PC-9 (cell line): ENCODE measurements around the gene ENSA. TPM values are rescaled to one million over a fixed set of nuclear protein-coding genes. Genes with fewer than 3 reads are reported as not detected.

ENCODE experiments used
- BruUV-seq: library from RNA; stranded (reverse); fragments of 400-500 nt; replicated peaks from 2 replicates; lab custom pipeline; 2021; lab: Mats Ljungman, UMichigan
- CTCF ChIA-PET: fragments of 300-600 bp; sonication (Branson Sonifier 250); formaldehyde crosslinking; loops from one replicate; lab custom pipeline; 2022; ENCODE audit warnings: antibody characterized with exemption; lab: Charles Lee
- POLR2A ChIA-PET: fragments of 300-600 bp; sonication (Branson Sonifier 250); formaldehyde crosslinking; loops from one replicate; lab custom pipeline; 2022; ENCODE audit warnings: antibody characterized with exemption; ENCODE audit not compliant: unreplicated experiment; lab: Charles Lee
- DNase-seq, 2 experiments: peaks; one replicate each; pipeline versions ENCODE4 v3.0.0 to v3.0.0-alpha.2; 2015 to 2022; ENCODE audit warnings: mixed read lengths in 1 of 2
- H2AFZ ChIP-seq: fragments of 200-600 bp; sonication (generic); 2 replicates; pipeline ENCODE4 v1.8.1; 2017; ENCODE audit warnings: antibody characterized with exemption
- H3F3A ChIP-seq: fragments of 200-600 bp; sonication (generic); 2 replicates; pipeline ENCODE4 v1.8.1; 2017; ENCODE audit warnings: antibody characterized with exemption, mild to moderate bottlenecking, low read depth; ENCODE audit not compliant: insufficient read depth
- H3K27ac ChIP-seq: fragments of 200-600 bp; sonication (generic); 2 replicates; pipeline ENCODE4 v1.6.1; 2016; ENCODE audit warnings: mixed run types
- H3K27me3 ChIP-seq: fragments of 200-600 bp; sonication (generic); 2 replicates; pipeline ENCODE4 v1.6.1; 2016; ENCODE audit warnings: low read depth, mixed run types; ENCODE audit not compliant: insufficient read depth
- H3K36me3 ChIP-seq: fragments of 200-600 bp; sonication (generic); 2 replicates; pipeline ENCODE4 v1.6.1; 2016; ENCODE audit warnings: low read depth, mixed run types
- H3K4me1 ChIP-seq: fragments of 200-600 bp; sonication (generic); replicated peaks from 2 replicates; pipeline ENCODE4 v1.6.1; 2016; ENCODE audit warnings: mixed run types; ENCODE audit not compliant: insufficient read depth
- H3K4me2 ChIP-seq: fragments of 200-600 bp; sonication (generic); 2 replicates; pipeline ENCODE4 v1.6.1; 2017; ENCODE audit warnings: mixed run types
- H3K4me3 ChIP-seq: fragments of 200-600 bp; sonication (generic); 2 replicates; pipeline ENCODE4 v1.6.1; 2016; ENCODE audit warnings: mixed run types
- H3K79me2 ChIP-seq: fragments of 200-600 bp; sonication (generic); 2 replicates; pipeline ENCODE4 v1.6.1; 2017; ENCODE audit warnings: low read depth, mixed run types
- H3K9me2 ChIP-seq: fragments of 200-600 bp; sonication (generic); 2 replicates; pipeline ENCODE4 v1.8.1; 2017; ENCODE audit warnings: mild to moderate bottlenecking; ENCODE audit not compliant: insufficient read depth
- H3K9me3 ChIP-seq: fragments of 200-600 bp; sonication (generic); 2 replicates; pipeline ENCODE4 v1.8.1; 2016; ENCODE audit warnings: low read depth; ENCODE audit not compliant: insufficient read depth
- H4K20me1 ChIP-seq: fragments of 200-600 bp; sonication (generic); 2 replicates; pipeline ENCODE4 v1.8.1; 2017; ENCODE audit not compliant: insufficient read depth
- EZH2 ChIP-seq: fragments of 200-600 bp; sonication (generic); IDR thresholded peaks from 2 replicates; pipeline ENCODE4 v1.8.0; 2017; ENCODE audit warnings: antibody characterized with exemption, low read depth
- intact Hi-C: fragments of 100-400 bp; cut with micrococcal nuclease; formaldehyde crosslinking; loops from one replicate; pipeline ENCODE4 v1.10.0; 2022; ENCODE audit not compliant: unreplicated experiment
- total RNA-seq: library from RNA; stranded (reverse); gene quantifications from 2 replicates; pipeline ENCODE4 v1.2.3, GENCODE V29; 2021
- TF ChIP-seq, protein P1 (sequence below): fragments of 200-600 bp; sonication (generic); conservative IDR thresholded peaks from 2 replicates; pipeline ENCODE4 v1.6.1; 2017; ENCODE audit warnings: mixed run types, antibody characterized with exemption, mild to moderate bottlenecking, moderate library complexity

Gene ENSA
- total RNA-seq, 1 experiment from 2014 or later = 229 TPM

DNA sequence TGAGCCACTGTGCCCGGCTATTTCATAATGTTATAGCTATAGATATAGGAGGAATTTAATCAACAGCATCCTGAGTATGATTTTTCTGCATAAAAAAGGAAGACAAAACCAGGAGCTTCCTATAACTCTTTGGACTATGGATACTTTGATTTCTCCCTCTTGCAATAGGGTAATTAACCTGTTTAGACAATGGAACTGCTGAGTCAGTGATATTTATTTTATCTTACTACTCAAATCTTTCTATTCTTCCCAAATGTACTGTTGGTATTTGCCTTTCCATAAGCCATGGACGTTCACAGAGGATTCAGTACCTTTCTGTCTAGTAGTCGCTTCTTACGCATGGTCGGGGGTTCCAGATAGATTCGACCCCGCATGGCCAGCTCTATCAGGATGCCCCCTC, 33.9 kb upstream of the ENSA start:
- POLR2A ChIA-PET = no interaction called here
- H3K4me1 ChIP-seq = no peaks in the 10 kb centered on the region
- TF ChIP-seq EZH2 = no peak
- TF ChIP-seq, protein P1, sequence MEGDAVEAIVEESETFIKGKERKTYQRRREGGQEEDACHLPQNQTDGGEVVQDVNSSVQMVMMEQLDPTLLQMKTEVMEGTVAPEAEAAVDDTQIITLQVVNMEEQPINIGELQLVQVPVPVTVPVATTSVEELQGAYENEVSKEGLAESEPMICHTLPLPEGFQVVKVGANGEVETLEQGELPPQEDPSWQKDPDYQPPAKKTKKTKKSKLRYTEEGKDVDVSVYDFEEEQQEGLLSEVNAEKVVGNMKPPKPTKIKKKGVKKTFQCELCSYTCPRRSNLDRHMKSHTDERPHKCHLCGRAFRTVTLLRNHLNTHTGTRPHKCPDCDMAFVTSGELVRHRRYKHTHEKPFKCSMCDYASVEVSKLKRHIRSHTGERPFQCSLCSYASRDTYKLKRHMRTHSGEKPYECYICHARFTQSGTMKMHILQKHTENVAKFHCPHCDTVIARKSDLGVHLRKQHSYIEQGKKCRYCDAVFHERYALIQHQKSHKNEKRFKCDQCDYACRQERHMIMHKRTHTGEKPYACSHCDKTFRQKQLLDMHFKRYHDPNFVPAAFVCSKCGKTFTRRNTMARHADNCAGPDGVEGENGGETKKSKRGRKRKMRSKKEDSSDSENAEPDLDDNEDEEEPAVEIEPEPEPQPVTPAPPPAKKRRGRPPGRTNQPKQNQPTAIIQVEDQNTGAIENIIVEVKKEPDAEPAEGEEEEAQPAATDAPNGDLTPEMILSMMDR = no peak
- no peaks in the 10 kb centered on the region for H3K9me2 ChIP-seq
- H3K36me3 ChIP-seq = peaks cover 28% of the 10 kb centered on the region
- no peaks in the 10 kb centered on the region for H3K27me3 ChIP-seq
- H3K4me2 ChIP-seq = no peak overlapping the region
- peaks cover 5% of the 10 kb centered on the region for H3F3A ChIP-seq
- H4K20me1 ChIP-seq = no peaks in the 10 kb centered on the region
- intact Hi-C loops = no loop called here
- no peak overlapping the region for H3K4me3 ChIP-seq
- H3K27ac ChIP-seq = no peak overlapping the region
- CTCF ChIA-PET = no interaction called here
- H3K9me3 ChIP-seq = no peaks in the 10 kb centered on the region
- 0 out of 2 replicates have a peak, but pooled peaks cover 6% of the 10 kb centered on the region for H3K79me2 ChIP-seq
- BruUV-seq = no TSS peak
- H2AFZ ChIP-seq = no peak overlapping the region
- no peak for DNase-seq

DNA sequence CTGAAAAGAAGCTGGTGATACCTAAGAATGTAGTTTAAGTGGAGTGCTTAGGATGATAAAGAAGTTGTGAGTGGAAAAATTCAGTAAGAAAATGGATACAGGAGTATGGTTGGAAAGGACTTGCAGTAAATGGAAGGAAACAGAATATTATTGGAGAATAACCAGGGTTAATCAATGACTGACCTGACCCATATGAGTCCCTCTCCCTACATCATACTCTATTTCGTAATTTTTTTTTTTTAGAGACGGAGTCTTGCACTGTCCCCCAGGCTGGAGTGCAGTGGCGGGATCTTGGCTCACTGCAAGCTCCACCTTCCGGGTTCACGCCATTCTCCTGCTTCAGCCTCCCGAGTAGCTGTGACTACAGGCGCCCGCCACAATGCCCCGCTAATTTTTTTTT, 33.4 kb upstream of the ENSA start:
- Histone ChIP-seq H3K9me3 (no peaks in the 10 kb centered on the region), H3K36me3 (peaks cover 32% of the 10 kb centered on the region), H3K79me2 (0 out of 2 replicates have a peak, but pooled peaks cover 2% of the 10 kb centered on the region), H3F3A (peaks cover 5% of the 10 kb centered on the region; the same call in 1 of the 2 replicates), H4K20me1 (no peaks in the 10 kb centered on the region), H3K27ac (no peak overlapping the region), H3K27me3 (no peaks in the 10 kb centered on the region), H3K4me3 (no peak overlapping the region), H3K4me2 (no peak overlapping the region), H3K9me2 (no peaks in the 10 kb centered on the region), H2AFZ (no peak overlapping the region), H3K4me1 (no peaks in the 10 kb centered on the region)
- BruUV-seq = no TSS peak
- TF ChIP-seq, protein P1 = no peak
- TF ChIP-seq EZH2 = no peak
- intact Hi-C loops = no loop called here
- DNase-seq = no peak
- CTCF ChIA-PET = no interaction called here
- POLR2A ChIA-PET = no interaction called here

DNA sequence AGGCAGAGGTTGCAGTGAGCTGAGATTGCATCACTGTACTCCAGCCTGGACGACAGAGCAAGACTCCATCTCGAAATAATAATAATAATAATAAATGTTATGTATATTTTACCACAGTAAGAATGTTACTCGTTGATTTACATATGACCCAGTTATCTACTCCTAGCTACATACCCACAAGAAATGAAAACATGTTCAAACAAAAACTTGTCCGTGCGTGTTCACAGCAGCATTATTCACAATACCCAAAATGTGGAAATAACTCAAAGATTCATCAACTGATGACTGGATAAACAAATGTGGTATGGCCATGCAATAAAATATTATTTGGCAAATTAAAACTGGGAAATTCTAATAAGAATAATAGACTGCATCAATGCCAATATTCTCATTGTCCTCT, 31.7 kb upstream of the ENSA start:
- H3K9me2 ChIP-seq = no peaks in the 10 kb centered on the region
- TSS peak; percentile 6 for BruUV-seq
- ChIA-PET POLR2A (interaction anchor here (0.6 kb wide), 1 partner anchor 99 kb away, joined by 4 read pairs; no protein-coding TSS in a partner anchor), CTCF (no interaction called here)
- peaks cover 12% of the 10 kb centered on the region; the same call in 1 of the 2 replicates for H3F3A ChIP-seq
- no peak for DNase-seq
- no peaks in the 10 kb centered on the region for H4K20me1 ChIP-seq
- no peaks in the 10 kb centered on the region for H3K4me1 ChIP-seq
- H3K36me3 ChIP-seq = peaks cover 36% of the 10 kb centered on the region
- H3K27ac ChIP-seq = no peak overlapping the region
- intact Hi-C loops = no loop called here
- no peaks in the 10 kb centered on the region for H3K9me3 ChIP-seq
- TF ChIP-seq, protein P1 = no peak
- TF ChIP-seq EZH2 = no peak
- H3K4me3 ChIP-seq = no peak overlapping the region
- no peak overlapping the region for H3K4me2 ChIP-seq
- no peaks in the 10 kb centered on the region for H3K79me2 ChIP-seq
- H3K27me3 ChIP-seq = no peaks in the 10 kb centered on the region
- H2AFZ ChIP-seq = no peak overlapping the region
